ENCODE results near the gene SUSD2.
"Not testable (repeated sequence)": the region's sequence is repeated elsewhere in the genome, so short reads cannot be mapped to it uniquely, and the experiment has no call there.

SUSD2 gene

GRCh38 chr22:24190596-24191208, 9.4 kb downstream of the SUSD2 start:
- no peak for DNase-seq

- DNase-seq: no peak
Measured at GRCh38 chr22:24191381-24191841, 10.1 kb downstream of the SUSD2 start.

- no peak for DNase-seq
Measured at GRCh38 chr22:24191893-24192292, 10.6 kb downstream of the SUSD2 start.

GRCh38 chr22:24198682-24199052, 17.4 kb downstream of the SUSD2 start:
- no peak for DNase-seq

- DNase-seq: no peak
Measured at GRCh38 chr22:24200619-24201212, 19.4 kb downstream of the SUSD2 start.

GRCh38 chr22:24201681-24202614, 20.7 kb downstream of the SUSD2 start:
- no peak for DNase-seq

GRCh38 chr22:24203856-24204255, 22.6 kb downstream of the SUSD2 start:
- DNase-seq: not testable (repeated sequence)

- DNase-seq: no peak
Measured at GRCh38 chr22:24205438-24206195, 24.3 kb downstream of the SUSD2 start.

- DNase-seq: not testable (repeated sequence)
Measured at GRCh38 chr22:24206460-24207263, 25.4 kb downstream of the SUSD2 start.

GRCh38 chr22:24207264-24208011, 26.2 kb downstream of the SUSD2 start:
- DNase-seq: no peak

GRCh38 chr22:24208012-24208749, 26.9 kb downstream of the SUSD2 start:
- no peak for DNase-seq

- no peak for DNase-seq
Measured at GRCh38 chr22:24209016-24209415, 27.7 kb downstream of the SUSD2 start.

GRCh38 chr22:24209687-24210086, 28.4 kb downstream of the SUSD2 start:
- DNase-seq: no peak

GRCh38 chr22:24210409-24210808, 29.1 kb downstream of the SUSD2 start:
- DNase-seq: not testable (repeated sequence)

GRCh38 chr22:24211716-24212115, 30.4 kb downstream of the SUSD2 start:
- DNase-seq: not testable (repeated sequence)

GRCh38 chr22:24213111-24213510, 31.8 kb downstream of the SUSD2 start:
- not testable (repeated sequence) for DNase-seq

- DNase-seq: no peak
Measured at GRCh38 chr22:24214467-24215285, 33.4 kb downstream of the SUSD2 start.

GRCh38 chr22:24216541-24217209, 35.4 kb downstream of the SUSD2 start:
- DNase-seq: no peak

GRCh38 chr22:24217384-24217783, 36.1 kb downstream of the SUSD2 start:
- no peak for DNase-seq

Measured in NCI-H2081 (cell line).